Testis (tissue), 3 donors: ENCODE data around the gene PHF21A. TPM values are rescaled to one million over a fixed set of nuclear protein-coding genes. Genes with fewer than 3 reads are reported as not detected.

Experiments
- DNase-seq: peaks from one replicate; pipeline ENCODE4 v3.0.0-alpha.2; 2019
- H3K27ac ChIP-seq, 2 donors: fragments of 200-600 bp; sonication (generic); one replicate each; pipeline ENCODE4 v1.5.1; 2019
- H3K27me3 ChIP-seq: fragments of 200-600 bp; sonication (generic); one replicate; pipeline ENCODE4 v1.5.1; 2019
- H3K36me3 ChIP-seq: fragments of 200-600 bp; sonication (generic); one replicate; pipeline ENCODE4 v1.5.1; 2017; ENCODE audit warnings: low read depth; ENCODE audit errors: missing control alignments
- H3K4me1 ChIP-seq: fragments of 200-600 bp; sonication (generic); one replicate; pipeline ENCODE4 v1.5.1; 2019
- H3K4me3 ChIP-seq, 2 donors: fragments of 200-600 bp; sonication (generic); one replicate each; pipeline ENCODE4 v1.5.1; 2017 to 2019
- H3K9me3 ChIP-seq: fragments of 200-600 bp; sonication (generic); one replicate; pipeline ENCODE4 v1.5.1; 2017
- CTCF ChIP-seq, 3 experiments: fragments of 450-650 bp in 2 of 3; fragments of 200-600 bp in 1 of 3; sonication (generic) in 1 of 3; IDR thresholded peaks; one replicate each; pipeline ENCODE4 v1.5.1; 2016 to 2019; ENCODE audit warnings: antibody characterized with exemption in 3 of 3, mild to moderate bottlenecking in 2 of 3, moderate library complexity in 1 of 3
- POLR2A ChIP-seq: fragments of 450-650 bp; IDR thresholded peaks from one replicate; pipeline ENCODE4 v1.6.1; 2017; ENCODE audit warnings: antibody characterized with exemption, mild to moderate bottlenecking, moderate library complexity
- WGBS, 2 donors: methylation state at CpG; one replicate each; pipeline ENCODE4 v1.1.5; 2018; 5-methylcytosine and 5-hydroxymethylcytosine counted together
- intact Hi-C: fragments of 100-400 bp; cut with DNase I; formaldehyde crosslinking; loops from one replicate; pipeline ENCODE4 v1.15.1; 2023; ENCODE audit warnings: low total_unique reads
- polyA plus RNA-seq: library from polyadenylated mRNA; stranded (reverse); fragments of 350-450 nt; fragmentation: Illumina TruSeq; extraction: RNeasy Lipid Tissue Mini Kit (QIAGEN cat#74804); gene quantifications from one replicate; pipeline ENCODE4 v1.2.3, GENCODE V29; 2014; ENCODE audit warnings: low read depth, low replicate concordance; ENCODE audit not compliant: insufficient read depth
- total RNA-seq, 2 donors: library from RNA; depleted of rRNA; stranded (reverse); fragments of >200 nt; gene quantifications; one replicate each; pipeline ENCODE4 v1.2.3, GENCODE V29; 2016

PHF21A gene
- total and polyA plus RNA-seq, 3 donors from 2014 or later, result 53.5 to 83.2 (median 56.6) TPM

GRCh38 chr11:45889966-45890365, 231.3 kb downstream of the PHF21A start:
- intact Hi-C loops, result no loop called here
- no peaks in the 10 kb centered on the region for H3K9me3 ChIP-seq
- H3K36me3 ChIP-seq, result no peaks in the 10 kb centered on the region
- TF ChIP-seq CTCF (IDR thresholded peaks at IDR 0.05) (no peak), POLR2A (no peak)
- no peak for DNase-seq
- H3K4me1 ChIP-seq, result no peaks in the 10 kb centered on the region
- no peak overlapping the region for H3K4me3 ChIP-seq
- 88 to 92% methylated on average over 9 of the region's 9 CpGs for WGBS, 2 donors
- no peak overlapping the region for H3K27ac ChIP-seq
- H3K27me3 ChIP-seq, result no peaks in the 10 kb centered on the region

- intact Hi-C loops, result no loop called here
- no peaks in the 10 kb centered on the region for H3K9me3 ChIP-seq
- no peak for TF ChIP-seq CTCF (IDR thresholded peaks at IDR 0.05)
- no peaks in the 10 kb centered on the region for H3K4me1 ChIP-seq
- H3K36me3 ChIP-seq, result no peaks in the 10 kb centered on the region
- no peak overlapping the region for H3K27ac ChIP-seq
- H3K4me3 ChIP-seq, result no peak overlapping the region
- DNase-seq, result no peak
- WGBS, 2 donors, result 90 to 98% methylated on average over 8 of the region's 8 CpGs
- no peaks in the 10 kb centered on the region for H3K27me3 ChIP-seq
Measured at GRCh38 chr11:45889555-45889954, 231.7 kb downstream of the PHF21A start.

- TF ChIP-seq POLR2A (no peak), CTCF (IDR thresholded peaks at IDR 0.05) (no peak)
- intact Hi-C loops, result no loop called here
- Histone ChIP-seq H3K36me3 (no peaks in the 10 kb centered on the region), H3K4me1 (no peaks in the 10 kb centered on the region), H3K27ac (no peak overlapping the region), H3K9me3 (no peaks in the 10 kb centered on the region), H3K27me3 (no peaks in the 10 kb centered on the region), H3K4me3 (no peak overlapping the region)
- WGBS, 2 donors, result 85 to 86% methylated on average over 5 to 10 of the region's 10 CpGs
- DNase-seq, result no peak
Measured at GRCh38 chr11:45887587-45887986, 233.7 kb downstream of the PHF21A start.

GRCh38 chr11:45886816-45887520, 234.3 kb downstream of the PHF21A start:
- intact Hi-C loops, result no loop called here
- Histone ChIP-seq H3K4me1 (no peaks in the 10 kb centered on the region), H3K27ac (no peak overlapping the region), H3K36me3 (no peaks in the 10 kb centered on the region), H3K9me3 (no peaks in the 10 kb centered on the region), H3K27me3 (no peaks in the 10 kb centered on the region), H3K4me3 (no peak overlapping the region)
- TF ChIP-seq POLR2A (no peak), CTCF (IDR thresholded peaks at IDR 0.05) (no peak)
- WGBS, 2 donors, result 76% methylated on average over 3 to 4 of the region's 4 CpGs
- no peak for DNase-seq
